Measurements from ENCODE around the gene TREM2. TPM values are rescaled to one million over a fixed set of nuclear protein-coding genes. Genes with fewer than 3 reads are reported as not detected.

Gene TREM2
- total RNA-seq, 1 experiment from 2014 or later, result not detected

- Mint-ChIP-seq H3K4me1 (ENCODE audit: low read depth, unreplicated experiment) (no peaks in the 10 kb centered on the region), H3K27me3 (ENCODE audit: insufficient read depth, unreplicated experiment) (no peaks in the 10 kb centered on the region), H3K27ac (ENCODE audit: unreplicated experiment) (no peak overlapping the region), H3K4me3 (ENCODE audit: unreplicated experiment) (no peak overlapping the region), H3K9me3 (ENCODE audit: unreplicated experiment) (no peaks in the 10 kb centered on the region), H3K36me3 (ENCODE audit: insufficient read depth, unreplicated experiment) (no peaks in the 10 kb centered on the region)
- H3K9me3 ChIP-seq, result no peaks in the 10 kb centered on the region
- no peaks in the 10 kb centered on the region for H3K36me3 ChIP-seq (ENCODE audit: control insufficient read depth, insufficient read depth, low read length)
- ChIA-PET CTCF (no interaction called here), POLR2A (no interaction called here)
- intact Hi-C loops (cut with micrococcal nuclease; ENCODE audit: unreplicated experiment), result no loop called here
- H3K4me3 ChIP-seq (ENCODE audit: low read depth, low read length), result no peak overlapping the region
- BruUV-seq (replicated peaks), result no TSS peak
- H3K27me3 ChIP-seq (replicated peaks; ENCODE audit: control insufficient read depth, insufficient read depth, low read length), result no peaks in the 10 kb centered on the region
- no peak for TF ChIP-seq CTCF (IDR thresholded peaks at IDR 0.05; ENCODE audit: insufficient read depth in 1 of 2, low read depth in 1 of 2, low read length in 1 of 2, severe bottlenecking in 1 of 2, unreplicated experiment in 1 of 2)
- DNase-seq, result no peak
- H3K4me1 ChIP-seq, result no peaks in the 10 kb centered on the region
Observed at GRCh38 chr6:41161380-41161779, 1.5 kb downstream of the TREM2 start.

GRCh38 chr6:41160933-41161332 is 2.0 kb downstream of the TREM2 start:
- no peaks in the 10 kb centered on the region for H3K36me3 ChIP-seq (ENCODE audit: control insufficient read depth, insufficient read depth, low read length)
- H3K9me3 Mint-ChIP-seq (ENCODE audit: unreplicated experiment), result no peaks in the 10 kb centered on the region
- H3K27ac Mint-ChIP-seq (ENCODE audit: unreplicated experiment), result no peak overlapping the region
- POLR2A ChIA-PET, result no interaction called here
- H3K36me3 Mint-ChIP-seq (ENCODE audit: insufficient read depth, unreplicated experiment), result no peaks in the 10 kb centered on the region
- no peak for DNase-seq
- H3K27me3 ChIP-seq (replicated peaks; ENCODE audit: control insufficient read depth, insufficient read depth, low read length), result no peaks in the 10 kb centered on the region
- H3K4me1 ChIP-seq, result peaks cover under 1% of the 10 kb centered on the region; the same call in 1 of the 2 replicates
- H3K4me3 ChIP-seq (ENCODE audit: low read depth, low read length), result no peak overlapping the region
- no peaks in the 10 kb centered on the region for H3K27me3 Mint-ChIP-seq (ENCODE audit: insufficient read depth, unreplicated experiment)
- BruUV-seq (replicated peaks), result no TSS peak
- intact Hi-C loops (cut with micrococcal nuclease; ENCODE audit: unreplicated experiment), result no loop called here
- H3K4me1 Mint-ChIP-seq (ENCODE audit: low read depth, unreplicated experiment), result peaks cover under 1% of the 10 kb centered on the region
- no peak overlapping the region for H3K4me3 Mint-ChIP-seq (ENCODE audit: unreplicated experiment)
- CTCF ChIA-PET, result no interaction called here
- no peak for TF ChIP-seq CTCF (IDR thresholded peaks at IDR 0.05; ENCODE audit: insufficient read depth in 1 of 2, low read depth in 1 of 2, low read length in 1 of 2, severe bottlenecking in 1 of 2, unreplicated experiment in 1 of 2)
- H3K9me3 ChIP-seq, result no peaks in the 10 kb centered on the region

GRCh38 chr6:41159415-41160082 is 3.4 kb downstream of the TREM2 start:
- H3K9me3 ChIP-seq, result no peaks in the 10 kb centered on the region
- no peaks in the 10 kb centered on the region for H3K27me3 Mint-ChIP-seq (ENCODE audit: insufficient read depth, unreplicated experiment)
- POLR2A ChIA-PET, result no interaction called here
- peaks cover 14% of the 10 kb centered on the region for H3K4me1 Mint-ChIP-seq (ENCODE audit: low read depth, unreplicated experiment)
- CTCF ChIA-PET, result interaction anchor here (0.5 kb wide), 1 partner anchor 72 kb away, joined by 3 read pairs; no protein-coding TSS in a partner anchor
- no peaks in the 10 kb centered on the region for H3K36me3 ChIP-seq (ENCODE audit: control insufficient read depth, insufficient read depth, low read length)
- H3K4me1 ChIP-seq, result peaks cover 11% of the 10 kb centered on the region
- no peak overlapping the region for H3K4me3 Mint-ChIP-seq (ENCODE audit: unreplicated experiment)
- H3K36me3 Mint-ChIP-seq (ENCODE audit: insufficient read depth, unreplicated experiment), result no peaks in the 10 kb centered on the region
- BruUV-seq (replicated peaks), result no TSS peak
- H3K4me3 ChIP-seq (ENCODE audit: low read depth, low read length), result no peak overlapping the region
- no peaks in the 10 kb centered on the region for H3K9me3 Mint-ChIP-seq (ENCODE audit: unreplicated experiment)
- TF ChIP-seq CTCF (IDR thresholded peaks at IDR 0.05; ENCODE audit: insufficient read depth in 1 of 2, low read depth in 1 of 2, low read length in 1 of 2, severe bottlenecking in 1 of 2, unreplicated experiment in 1 of 2), result no peak
- H3K27me3 ChIP-seq (replicated peaks; ENCODE audit: control insufficient read depth, insufficient read depth, low read length), result no peaks in the 10 kb centered on the region
- intact Hi-C loops (cut with micrococcal nuclease; ENCODE audit: unreplicated experiment), result no loop called here
- no peak for DNase-seq
- no peak overlapping the region for H3K27ac Mint-ChIP-seq (ENCODE audit: unreplicated experiment)
